ENCODE results near the gene FES.
A peak's percentile ranks its signal among the peaks of the same experiment; 100 is the strongest.
"Not testable (repeated sequence)": the region's sequence is repeated elsewhere in the genome, so short reads cannot be mapped to it uniquely, and the experiment has no call there.

Gene FES

DNA sequence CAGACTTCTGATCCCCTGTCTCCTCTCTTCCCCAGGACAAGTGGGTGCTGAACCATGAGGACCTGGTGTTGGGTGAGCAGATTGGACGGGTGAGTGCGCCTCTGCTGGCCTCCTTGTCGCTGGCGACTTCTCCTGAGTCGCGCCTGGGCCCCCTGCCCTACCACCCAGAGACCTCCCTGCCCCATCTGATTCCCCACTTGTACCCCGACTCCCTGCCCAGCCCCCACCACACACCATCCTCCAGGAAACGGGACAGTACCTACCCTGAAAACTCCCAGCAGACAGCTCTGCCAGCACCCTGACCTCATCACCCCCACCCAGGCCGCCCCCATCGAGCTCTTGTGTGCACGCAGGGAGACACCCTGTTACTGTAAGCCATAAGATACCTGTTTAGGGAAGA, 7.7 kb downstream of the FES start:
- DNase-seq (ENCODE audit: low spot score), result no peak

DNA sequence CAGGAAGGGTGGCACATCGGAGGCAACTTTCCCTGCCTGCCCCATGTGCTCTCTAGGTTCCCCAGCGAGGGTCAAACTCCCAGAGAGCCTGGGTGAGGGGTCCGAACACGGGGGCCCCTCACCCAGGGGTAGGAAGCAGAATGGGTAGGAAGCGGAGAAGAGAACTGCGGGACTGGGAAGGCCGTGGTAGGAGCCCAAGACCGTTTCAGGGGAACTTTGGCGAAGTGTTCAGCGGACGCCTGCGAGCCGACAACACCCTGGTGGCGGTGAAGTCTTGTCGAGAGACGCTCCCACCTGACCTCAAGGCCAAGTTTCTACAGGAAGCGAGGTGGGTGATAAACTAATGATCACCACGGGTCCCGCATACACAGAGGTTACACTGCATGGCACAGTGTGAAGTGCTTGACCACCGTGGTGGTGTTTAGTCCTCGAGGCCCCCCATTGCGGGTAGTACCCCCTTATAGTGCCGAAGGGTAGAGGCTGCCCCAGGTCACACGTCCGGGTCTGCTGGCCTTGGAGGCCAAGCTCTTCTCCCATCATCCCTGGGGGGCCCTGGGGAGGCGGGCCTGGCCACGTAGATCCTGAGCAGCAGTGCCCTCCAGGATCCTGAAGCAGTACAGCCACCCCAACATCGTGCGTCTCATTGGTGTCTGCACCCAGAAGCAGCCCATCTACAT, 8.3 kb downstream of the FES start:
- DNase-seq (ENCODE audit: low spot score), result no peak

DNA sequence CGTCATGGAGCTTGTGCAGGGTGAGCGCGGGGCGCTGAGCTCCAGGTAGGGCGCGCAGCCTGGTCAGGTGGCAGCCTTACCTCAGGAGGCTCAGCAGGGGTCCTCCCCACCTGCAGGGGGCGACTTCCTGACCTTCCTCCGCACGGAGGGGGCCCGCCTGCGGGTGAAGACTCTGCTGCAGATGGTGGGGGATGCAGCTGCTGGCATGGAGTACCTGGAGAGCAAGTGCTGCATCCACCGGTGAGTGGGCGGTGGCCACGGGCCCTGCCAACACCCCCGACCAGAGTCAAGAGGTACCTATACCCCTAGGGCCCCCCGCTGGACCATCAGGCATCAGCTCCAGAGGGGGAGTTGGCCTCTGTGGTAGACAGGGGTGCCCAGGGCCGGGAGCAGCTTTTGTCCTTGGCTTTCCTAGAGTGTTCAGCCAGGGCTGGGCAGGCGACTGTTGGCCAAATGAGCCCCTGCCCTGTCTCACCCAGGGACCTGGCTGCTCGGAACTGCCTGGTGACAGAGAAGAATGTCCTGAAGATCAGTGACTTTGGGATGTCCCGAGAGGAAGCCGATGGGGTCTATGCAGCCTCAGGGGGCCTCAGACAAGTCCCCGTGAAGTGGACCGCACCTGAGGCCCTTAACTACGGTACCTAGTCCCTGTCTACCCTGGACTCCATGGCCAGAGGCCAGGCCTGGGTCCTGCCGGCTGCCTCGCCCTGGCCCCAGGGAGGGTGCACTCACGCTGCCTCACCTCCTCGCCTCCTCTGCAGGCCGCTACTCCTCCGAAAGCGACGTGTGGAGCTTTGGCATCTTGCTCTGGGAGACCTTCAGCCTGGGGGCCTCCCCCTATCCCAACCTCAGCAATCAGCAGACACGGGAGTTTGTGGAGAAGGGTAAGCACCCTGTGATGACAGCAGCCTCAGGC, 9.1 kb downstream of the FES start:
- DNase-seq (ENCODE audit: low spot score), result no peak

DNA sequence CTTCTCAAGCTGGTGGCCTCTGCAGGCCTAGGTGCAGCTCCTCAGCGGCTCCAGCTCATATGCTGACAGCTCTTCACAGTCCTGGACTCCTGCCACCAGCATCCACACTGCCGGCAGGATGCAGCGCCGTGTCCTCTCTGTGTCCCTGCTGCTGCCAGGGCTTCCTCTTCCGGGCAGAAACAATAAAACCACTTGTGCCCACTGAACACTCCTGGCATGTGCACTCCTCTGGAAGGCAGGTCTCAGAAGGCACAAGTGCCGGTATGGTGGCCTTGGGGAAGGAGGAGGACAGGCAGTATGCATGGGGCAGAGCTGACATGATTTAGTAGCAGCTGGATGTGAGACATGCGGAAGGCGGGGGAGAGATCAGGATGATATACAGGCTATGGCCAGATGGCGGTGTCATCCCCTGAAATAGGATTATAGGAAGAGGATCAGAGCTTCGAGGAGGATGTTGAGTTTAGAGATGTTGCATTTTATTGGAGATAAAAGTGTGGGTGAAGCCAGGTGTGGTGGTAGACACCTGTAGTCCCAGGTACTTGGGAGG, 11.3 kb downstream of the FES start:
- DNase-seq (ENCODE audit: low spot score), result peak; percentile 44

DNA sequence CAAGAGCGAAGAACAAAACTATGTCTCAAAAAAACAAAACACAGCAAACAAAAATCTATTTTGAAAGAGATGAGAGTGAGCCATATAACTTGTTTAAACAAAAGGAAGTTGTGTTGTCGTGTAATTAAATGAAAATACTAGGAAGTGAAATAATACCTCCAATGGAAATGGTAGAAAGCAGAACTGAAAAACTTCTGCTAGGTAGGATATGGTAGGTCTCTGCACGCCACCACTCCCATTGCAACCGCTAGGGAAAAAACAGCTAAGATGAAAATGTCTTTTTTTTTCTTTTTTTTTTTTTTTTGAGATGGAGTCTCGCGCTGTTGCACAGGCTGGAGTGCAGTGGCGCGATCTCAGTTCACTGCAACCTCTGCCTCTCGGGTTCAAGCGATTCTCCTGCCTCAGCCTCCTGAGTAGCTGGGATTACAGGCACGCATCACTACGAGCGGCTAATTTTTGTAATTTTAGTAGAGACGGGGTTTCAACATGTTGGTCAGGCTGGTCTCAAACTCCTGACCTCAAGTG, 12.9 kb downstream of the FES start:
- DNase-seq (ENCODE audit: low spot score), result not testable (repeated sequence)

DNA sequence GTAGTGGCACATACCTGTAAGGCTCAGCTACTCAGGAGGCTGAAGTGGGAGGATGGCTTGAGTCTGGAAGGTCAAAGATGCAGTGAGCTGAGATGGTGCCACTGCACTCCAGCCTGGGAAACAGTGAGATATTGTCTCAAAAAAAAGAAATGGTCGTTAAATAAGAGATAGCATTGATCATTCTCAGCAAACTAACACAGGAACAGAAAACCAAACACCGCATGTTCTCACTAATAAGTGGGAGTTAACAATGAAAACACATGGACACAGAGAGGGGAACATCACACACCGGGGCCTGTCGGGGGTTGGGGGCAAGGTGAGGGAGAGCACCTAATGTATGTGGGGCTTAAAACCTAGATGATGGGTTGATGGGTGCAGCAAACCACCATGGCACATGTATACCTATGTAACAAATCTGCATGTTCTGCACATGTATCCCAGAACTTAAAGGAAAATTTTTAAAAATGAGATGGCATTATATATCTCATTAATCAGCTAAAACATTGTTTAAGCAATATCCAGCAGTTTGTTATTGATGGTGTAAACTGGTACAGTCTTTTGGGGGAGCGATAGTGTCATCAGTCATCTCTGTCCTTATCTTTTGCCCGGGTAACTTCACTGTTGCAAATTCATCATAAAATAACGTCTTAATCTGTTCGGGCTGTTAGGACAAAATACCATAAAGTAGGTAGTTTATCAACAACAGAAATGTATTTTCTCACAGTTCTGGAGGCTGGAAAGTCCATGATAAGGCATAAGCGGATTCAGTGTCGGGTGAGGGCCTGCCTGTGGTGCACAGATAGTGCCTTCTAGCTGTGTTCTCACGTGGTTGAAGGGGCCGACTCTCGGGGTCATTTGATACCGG, 17.1 kb downstream of the FES start:
- peak; percentile 97 for DNase-seq (ENCODE audit: low spot score)

DNA sequence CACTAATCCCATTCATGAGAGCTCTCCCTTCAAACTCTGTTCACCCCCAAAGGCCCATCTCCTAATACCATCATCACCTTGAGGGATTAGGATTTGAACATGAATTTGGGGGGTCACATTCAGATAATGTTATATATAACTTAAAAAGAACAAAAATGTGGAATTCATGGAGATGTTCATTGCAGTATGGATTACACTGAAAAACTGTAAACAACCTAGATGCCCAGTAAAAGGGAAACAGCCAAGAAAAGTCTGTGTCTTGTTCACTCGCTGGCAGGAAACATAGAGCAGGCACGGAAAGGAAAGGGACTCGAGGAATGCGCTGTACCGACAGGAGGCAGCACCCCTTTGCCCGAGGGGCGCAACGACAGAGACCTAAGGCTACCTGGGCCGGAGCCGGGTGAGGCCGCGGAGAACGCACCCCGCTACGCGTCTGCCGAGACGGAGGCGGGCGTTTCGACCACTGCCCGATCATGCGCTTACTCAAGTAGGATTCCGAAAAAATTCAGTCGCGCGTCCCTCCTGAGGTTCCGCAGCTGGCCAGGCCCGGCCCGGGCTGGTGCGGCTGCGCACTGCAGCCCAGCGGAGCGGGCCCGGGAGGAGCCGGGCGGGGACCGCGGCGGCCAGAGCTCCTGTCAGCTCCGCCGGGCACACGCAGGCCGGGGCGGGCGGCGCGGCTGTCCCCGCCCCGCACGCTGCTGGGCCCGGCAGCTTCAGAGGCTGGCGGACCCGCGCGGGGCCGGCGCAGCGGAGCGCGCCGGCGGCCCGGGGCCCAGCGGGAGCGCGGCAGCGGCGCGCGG, 17.9 kb downstream of the FES start:
- peak; percentile 78 for DNase-seq (ENCODE audit: low spot score)

DNA sequence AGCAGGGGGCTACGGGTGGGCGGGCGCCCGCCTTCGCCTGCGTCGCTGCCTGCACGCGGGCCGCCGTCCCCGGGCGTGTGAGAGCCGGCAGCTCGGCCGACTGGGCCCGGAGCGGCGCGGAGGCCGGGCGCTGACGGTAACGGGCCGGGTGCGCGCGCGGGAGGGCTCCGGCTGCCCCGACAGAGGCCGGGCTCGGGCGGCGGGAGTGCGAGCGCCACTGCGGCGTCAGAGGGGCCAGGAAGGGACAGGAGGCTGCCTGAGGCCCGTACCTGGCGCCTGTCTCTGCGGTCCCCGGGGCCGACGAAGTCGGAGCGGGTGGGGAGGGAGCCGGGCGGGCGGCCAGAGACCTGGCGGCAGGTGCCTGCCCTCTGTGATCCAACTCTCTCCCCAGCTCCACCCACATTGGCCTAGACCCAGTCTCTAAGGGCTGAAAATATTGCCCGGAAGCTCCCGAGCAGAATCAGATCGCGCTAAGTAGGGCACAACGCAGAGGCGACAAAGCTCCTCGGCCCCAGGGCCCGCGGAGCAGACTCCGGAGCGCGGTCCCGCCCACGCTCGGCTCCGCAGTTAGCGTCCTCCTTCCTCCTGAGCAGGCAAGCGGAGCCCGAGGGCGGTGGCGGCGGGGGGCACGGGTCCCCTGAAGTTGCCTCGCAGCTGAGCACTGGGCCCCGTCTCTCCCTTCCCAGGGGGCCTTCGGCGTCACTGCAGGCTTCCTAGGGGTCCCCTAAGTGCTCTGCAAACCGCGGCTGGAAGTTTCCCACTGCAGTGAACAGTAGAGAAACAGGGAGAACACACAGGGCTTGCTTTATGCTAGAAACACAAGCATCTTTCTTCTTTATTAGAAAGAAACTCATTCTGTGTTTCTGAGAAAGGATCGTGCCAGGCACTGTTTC, 18.8 kb downstream of the FES start, which contains the start of gene MAN2A2:
MAN2A2 (plus strand) TSS at position 463 of the 893 bp plus-strand sequence. CDS start 906 bp downstream, outside the sequence.
- DNase-seq (ENCODE audit: low spot score), result peak; percentile 94

DNA sequence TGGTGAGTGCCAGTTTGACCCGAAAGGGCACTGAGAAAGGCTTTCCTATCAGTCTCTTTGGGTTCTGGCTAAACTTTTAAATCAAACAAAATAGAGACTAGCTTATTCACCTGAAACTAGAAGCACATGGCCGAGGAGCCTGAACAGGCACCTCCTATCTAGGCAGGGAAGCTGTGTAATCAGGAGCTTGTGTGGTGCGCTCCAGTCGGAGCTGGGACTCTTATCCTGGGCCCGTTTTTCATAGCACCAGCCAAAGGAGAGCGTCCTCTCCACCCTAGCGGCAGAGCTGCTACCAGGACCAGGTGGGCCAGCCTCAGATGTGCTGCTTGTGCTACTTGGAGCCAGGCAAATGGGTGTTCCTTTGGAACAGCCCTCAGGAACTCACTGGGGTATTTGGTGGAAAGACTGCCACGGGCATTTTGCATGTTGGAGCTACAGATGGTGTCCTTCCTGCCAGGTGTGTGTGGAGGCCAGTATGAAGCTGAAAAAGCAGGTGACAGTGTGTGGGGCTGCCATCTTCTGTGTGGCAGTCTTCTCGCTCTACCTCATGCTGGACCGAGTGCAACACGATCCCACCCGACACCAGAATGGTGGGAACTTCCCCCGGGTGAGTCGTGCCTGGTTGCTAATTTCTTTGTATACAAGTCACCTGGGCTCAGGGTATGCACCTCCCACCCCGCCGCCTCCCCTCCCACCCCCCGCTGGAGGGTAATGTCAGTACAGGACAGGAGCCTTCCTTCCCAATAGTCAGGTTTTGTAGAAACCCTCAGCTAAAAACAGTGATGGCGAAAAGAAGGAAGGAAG, 19.6 kb downstream of the FES start:
- peak; percentile 80 for DNase-seq (ENCODE audit: low spot score)

DNA sequence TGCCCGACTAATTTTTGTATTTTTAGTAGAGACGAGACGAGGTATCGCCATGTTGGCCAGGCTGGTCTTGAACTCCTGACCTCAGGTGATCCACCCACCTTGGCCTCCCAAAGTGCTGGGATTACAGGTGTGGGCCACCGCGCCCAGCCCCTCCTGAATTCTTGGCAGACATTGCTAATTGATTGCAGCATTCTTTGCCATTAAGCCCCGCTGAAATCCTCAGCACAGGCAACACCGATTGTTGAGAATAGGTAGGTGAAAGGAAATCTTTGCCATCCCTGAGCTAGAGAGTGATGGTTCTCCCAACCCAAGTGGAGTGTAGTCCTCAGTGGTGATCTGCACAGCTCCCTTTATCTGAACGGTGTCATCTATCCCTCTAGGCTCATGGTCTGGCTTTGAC, 20.4 kb downstream of the FES start:
- DNase-seq (ENCODE audit: low spot score), result no peak

DNA sequence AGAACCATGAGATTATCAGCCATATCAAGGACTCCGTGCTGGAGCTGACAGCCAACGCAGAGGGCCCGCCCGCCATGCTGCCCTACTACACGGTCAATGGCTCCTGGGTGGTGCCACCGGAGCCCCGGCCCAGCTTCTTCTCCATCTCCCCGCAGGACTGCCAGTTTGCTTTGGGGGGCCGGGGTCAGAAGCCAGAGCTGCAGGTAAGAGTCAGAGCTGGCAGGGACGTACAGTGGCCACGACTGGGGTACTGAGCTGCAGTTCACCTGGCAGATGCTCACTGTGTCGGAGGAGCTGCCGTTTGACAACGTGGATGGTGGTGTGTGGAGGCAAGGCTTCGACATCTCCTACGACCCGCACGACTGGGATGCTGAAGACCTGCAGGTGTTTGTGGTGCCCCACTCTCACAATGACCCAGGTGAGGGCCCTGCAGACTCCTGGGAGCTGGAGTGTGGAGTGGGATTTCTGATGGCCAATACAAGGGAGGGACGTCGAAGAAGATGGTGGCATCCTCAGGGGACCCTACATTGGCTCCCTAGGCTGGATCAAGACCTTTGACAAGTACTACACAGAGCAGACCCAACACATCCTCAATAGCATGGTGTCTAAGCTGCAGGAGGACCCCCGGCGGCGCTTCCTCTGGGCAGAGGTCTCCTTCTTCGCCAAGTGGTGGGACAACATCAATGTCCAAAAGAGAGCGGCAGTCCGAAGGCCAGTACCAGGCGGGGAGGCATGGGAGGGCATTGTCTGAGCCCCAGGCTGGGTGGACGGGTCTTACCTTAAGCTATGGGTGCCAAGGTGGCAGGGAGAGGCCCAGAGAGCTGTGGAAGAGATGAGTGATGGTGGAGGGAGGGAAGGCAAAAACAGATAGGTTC, 21.2 kb downstream of the FES start:
- DNase-seq (ENCODE audit: low spot score), result no peak

DNA sequence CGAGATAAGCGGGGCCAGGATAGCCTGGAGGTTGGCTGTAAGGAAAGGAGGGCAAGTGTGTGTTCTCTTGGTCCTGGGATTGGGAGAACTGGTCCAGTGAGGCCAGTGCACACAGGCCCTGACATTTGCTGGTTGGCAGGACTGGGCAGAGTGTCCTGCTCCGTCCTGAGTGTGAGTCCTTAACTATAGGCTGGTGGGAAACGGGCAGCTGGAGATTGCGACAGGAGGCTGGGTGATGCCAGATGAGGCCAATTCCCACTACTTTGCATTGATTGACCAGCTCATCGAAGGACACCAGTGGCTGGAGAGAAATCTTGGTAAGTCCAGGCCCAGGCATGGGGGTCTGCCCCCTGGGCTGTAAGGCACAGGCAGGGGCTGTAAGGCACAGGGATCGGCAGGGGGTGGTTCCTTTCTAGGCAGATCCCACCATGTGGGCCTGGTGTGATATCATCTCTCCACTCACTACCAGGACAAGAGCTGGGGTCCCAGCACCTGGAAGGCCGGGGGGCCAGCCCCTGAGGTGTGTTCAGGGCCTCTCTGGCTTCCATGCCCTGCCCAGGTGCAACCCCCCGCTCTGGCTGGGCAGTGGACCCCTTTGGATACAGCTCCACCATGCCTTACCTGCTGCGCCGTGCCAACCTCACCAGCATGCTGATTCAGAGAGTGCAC, 22.0 kb downstream of the FES start:
- no peak for DNase-seq (ENCODE audit: low spot score)

DNA sequence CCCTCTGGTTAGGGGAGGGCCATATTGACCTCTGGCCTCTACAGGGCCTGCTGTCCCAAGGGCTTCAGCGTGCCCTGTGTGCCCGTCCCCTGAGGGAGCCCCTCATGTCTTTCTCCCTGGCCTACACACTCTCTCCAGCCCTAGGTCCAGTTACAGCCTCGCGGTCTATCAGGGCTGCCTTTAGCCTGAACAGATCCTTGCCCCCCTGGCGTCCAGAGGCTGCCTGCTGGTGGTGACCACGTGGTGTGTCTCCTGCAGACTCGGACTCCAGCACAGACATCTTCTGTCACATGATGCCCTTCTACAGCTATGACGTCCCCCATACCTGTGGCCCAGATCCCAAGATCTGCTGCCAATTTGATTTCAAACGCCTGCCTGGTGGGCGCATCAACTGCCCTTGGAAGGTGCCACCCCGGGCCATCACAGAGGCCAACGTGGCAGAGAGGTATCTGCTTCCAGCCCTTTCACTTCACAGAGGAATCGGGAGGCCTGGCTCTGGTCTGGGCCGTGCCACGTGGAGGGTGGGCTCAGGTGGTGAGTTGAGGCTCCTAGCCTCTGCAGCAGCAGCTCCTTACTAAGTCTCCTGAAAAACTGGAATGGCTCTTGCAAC, 22.9 kb downstream of the FES start:
- DNase-seq (ENCODE audit: low spot score), result no peak

DNA sequence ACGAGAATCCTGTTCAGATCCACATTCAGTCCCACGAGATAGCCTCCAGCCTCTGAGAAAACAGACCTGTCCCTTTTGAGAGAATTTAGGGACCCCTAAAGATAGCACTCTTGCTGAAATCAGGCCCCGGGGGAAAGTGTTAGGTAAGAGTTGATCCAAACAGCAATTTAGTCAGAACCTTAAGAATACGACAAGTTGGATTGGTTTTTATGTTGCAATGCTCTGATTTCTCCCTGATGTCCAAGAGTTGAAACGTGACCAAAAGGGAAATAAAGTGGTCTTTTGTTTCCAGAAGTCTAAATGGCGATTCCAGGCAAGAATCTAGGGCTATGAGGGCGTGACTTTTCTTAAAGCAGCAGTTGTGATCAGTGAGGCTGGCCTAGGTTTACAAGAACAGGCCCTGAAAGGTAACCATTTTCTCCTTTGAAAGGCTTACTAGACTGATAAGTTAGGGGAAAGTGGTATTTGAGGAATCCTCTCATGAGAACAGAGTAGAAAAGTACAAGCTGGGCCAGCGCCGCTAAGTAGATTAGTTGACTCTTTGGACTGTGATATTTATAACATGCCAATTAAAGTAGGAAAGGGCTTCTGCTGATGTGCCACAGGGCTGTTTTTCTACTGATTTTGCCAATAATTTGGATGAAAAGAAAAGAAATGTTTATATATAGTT, 23.7 kb downstream of the FES start:
- DNase-seq (ENCODE audit: low spot score), result no peak

DNA sequence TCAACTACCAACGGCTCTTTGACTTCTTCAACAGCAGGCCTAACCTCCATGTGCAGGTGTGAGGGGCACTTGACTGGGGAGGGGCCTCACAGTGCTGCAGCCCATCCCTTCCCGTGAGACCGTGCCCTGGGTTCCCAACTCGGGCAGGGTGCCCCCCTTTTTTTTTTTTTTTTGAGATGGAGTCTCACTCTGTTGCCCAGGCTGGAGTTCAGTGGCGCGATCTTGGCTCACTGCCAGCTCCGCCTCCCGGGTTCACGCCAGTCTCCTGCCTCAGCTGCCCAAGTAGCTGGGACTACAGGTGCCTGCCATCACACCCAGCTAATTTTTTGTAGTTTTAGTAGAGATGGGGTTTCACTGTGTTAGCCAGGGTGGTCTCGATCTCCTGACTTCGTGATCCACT, 25.1 kb downstream of the FES start:
- not testable (repeated sequence) for DNase-seq (ENCODE audit: low spot score)

DNA sequence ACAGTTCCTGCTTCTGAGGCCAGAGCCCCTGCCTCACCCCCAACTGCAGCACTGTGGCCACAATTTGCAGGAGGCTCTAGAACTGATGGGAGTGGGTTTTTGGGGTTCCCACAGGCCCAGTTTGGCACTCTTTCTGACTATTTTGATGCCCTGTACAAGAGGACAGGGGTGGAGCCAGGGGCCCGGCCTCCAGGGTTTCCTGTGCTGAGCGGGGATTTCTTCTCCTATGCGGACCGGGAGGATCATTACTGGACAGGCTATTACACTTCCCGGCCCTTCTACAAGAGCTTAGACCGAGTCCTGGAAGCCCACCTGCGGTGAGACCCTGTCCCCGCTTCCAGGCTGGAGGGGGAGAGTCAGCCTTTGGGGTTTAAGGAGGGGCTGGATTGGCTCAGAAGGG, 25.7 kb downstream of the FES start:
- no peak for DNase-seq (ENCODE audit: low spot score)

Data from hematopoietic multipotent progenitor cell treated with erythropoietin and hydrocortisone succinate and interleukin-3 and kit ligand, for 15 days (in vitro differentiated cells).